Measurements from ENCODE around the gene ACOXL.

ACOXL gene

DNA sequence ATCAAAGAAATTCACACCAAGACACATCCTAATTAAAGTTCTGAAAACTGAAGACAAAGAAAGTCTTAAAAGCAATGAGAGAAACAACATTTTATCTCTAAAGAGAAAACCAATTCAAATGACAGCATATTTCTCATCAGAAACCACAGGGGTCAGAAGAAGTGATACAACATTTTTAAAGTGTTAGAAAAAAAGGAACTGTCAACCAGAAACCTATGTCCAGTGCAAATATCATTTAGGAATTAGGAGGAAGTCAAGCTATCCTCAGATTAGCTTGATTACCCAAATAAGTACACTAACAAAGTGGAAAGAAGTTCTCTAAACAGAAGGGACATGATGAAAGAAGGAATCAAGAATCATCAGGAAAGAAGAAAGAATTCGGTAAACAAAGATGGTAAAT, 328.8 kb downstream of the ACOXL start:
- Histone ChIP-seq H3K23ac (ENCODE audit: low read length) (no peak overlapping the region), H3K4me2 (ENCODE audit: low read length) (no peak overlapping the region), H4K8ac (ENCODE audit: low read depth, low read length) (no peak overlapping the region), H2AK5ac (ENCODE audit: low read length) (no peak overlapping the region), H3K4me1 (ENCODE audit: control insufficient read depth in 1 of 2, insufficient read depth in 2 of 2, low read length in 2 of 2) (no peaks in the 10 kb centered on the region), H3K9ac (ENCODE audit: low read length) (no peak overlapping the region), H2BK12ac (ENCODE audit: low read length) (no peak overlapping the region), H4K91ac (ENCODE audit: low read depth, low read length) (no peak overlapping the region), H3K79me2 (ENCODE audit: control insufficient read depth, insufficient read depth, low read length, poor library complexity) (no peaks in the 10 kb centered on the region), H3K27me3 (ENCODE audit: insufficient read depth, low read length) (no peaks in the 10 kb centered on the region), H3K27ac (ENCODE audit: low read depth, low read length) (no peak overlapping the region), H3K14ac (ENCODE audit: low read length) (no peak overlapping the region), H3K79me1 (ENCODE audit: low read length) (no peaks in the 10 kb centered on the region), H2AFZ (ENCODE audit: insufficient read depth, low read length, poor library complexity) (no peak overlapping the region), H4K12ac (ENCODE audit: low read depth, low read length) (no peak overlapping the region), H3K4ac (ENCODE audit: low read depth, low read length) (no peak overlapping the region), H3K9me3 (ENCODE audit: insufficient read depth, low read depth, low read length) (peaks cover 2% of the 10 kb centered on the region), H2BK5ac (ENCODE audit: low read depth, low read length, poor library complexity) (no peak overlapping the region), H3K4me3 (ENCODE audit: low read depth, low read length) (no peak overlapping the region), H2BK120ac (ENCODE audit: insufficient read depth, low read length, poor library complexity) (no peak overlapping the region), H3K18ac (ENCODE audit: low read length) (no peak overlapping the region), H3K36me3 (ENCODE audit: control insufficient read depth in 1 of 2, insufficient read depth in 2 of 2, low read length in 2 of 2) (no peaks in the 10 kb centered on the region)
- no CpG with 5 or more reads among the region's 1 CpG for WGBS (ENCODE audit: extremely low coverage, insufficient coverage, insufficient read length)
- DNase-seq = no peak

- Histone ChIP-seq H4K8ac (ENCODE audit: low read depth, low read length) (no peak overlapping the region), H2BK5ac (ENCODE audit: low read depth, low read length, poor library complexity) (no peak overlapping the region), H2AFZ (ENCODE audit: insufficient read depth, low read length, poor library complexity) (no peak overlapping the region), H3K9me3 (ENCODE audit: insufficient read depth, low read depth, low read length) (peaks cover 2% of the 10 kb centered on the region), H2AK5ac (ENCODE audit: low read length) (no peak overlapping the region), H3K23ac (ENCODE audit: low read length) (no peak overlapping the region), H3K79me2 (ENCODE audit: control insufficient read depth, insufficient read depth, low read length, poor library complexity) (no peaks in the 10 kb centered on the region), H4K91ac (ENCODE audit: low read depth, low read length) (no peak overlapping the region), H3K4me3 (ENCODE audit: low read depth, low read length) (no peak overlapping the region), H3K18ac (ENCODE audit: low read length) (no peak overlapping the region), H3K36me3 (ENCODE audit: control insufficient read depth in 1 of 2, insufficient read depth in 2 of 2, low read length in 2 of 2) (no peaks in the 10 kb centered on the region), H3K4me1 (ENCODE audit: control insufficient read depth in 1 of 2, insufficient read depth in 2 of 2, low read length in 2 of 2) (no peaks in the 10 kb centered on the region), H3K4me2 (ENCODE audit: low read length) (no peak overlapping the region), H3K14ac (ENCODE audit: low read length) (no peak overlapping the region), H2BK12ac (ENCODE audit: low read length) (no peak overlapping the region), H3K27me3 (ENCODE audit: insufficient read depth, low read length) (no peaks in the 10 kb centered on the region), H3K9ac (ENCODE audit: low read length) (no peak overlapping the region), H4K12ac (ENCODE audit: low read depth, low read length) (no peak overlapping the region), H2BK120ac (ENCODE audit: insufficient read depth, low read length, poor library complexity) (no peak overlapping the region), H3K4ac (ENCODE audit: low read depth, low read length) (no peak overlapping the region), H3K79me1 (ENCODE audit: low read length) (no peaks in the 10 kb centered on the region), H3K27ac (ENCODE audit: low read depth, low read length) (no peak overlapping the region)
- no CpG with 5 or more reads among the region's 2 CpGs for WGBS (ENCODE audit: extremely low coverage, insufficient coverage, insufficient read length)
- no peak for DNase-seq
Observed at GRCh38 chr2:111062417-111062816, 330.0 kb downstream of the ACOXL start.

- Histone ChIP-seq H4K8ac (ENCODE audit: low read depth, low read length) (no peak overlapping the region), H3K79me2 (ENCODE audit: control insufficient read depth, insufficient read depth, low read length, poor library complexity) (no peaks in the 10 kb centered on the region), H2AFZ (ENCODE audit: insufficient read depth, low read length, poor library complexity) (no peak overlapping the region), H3K4me1 (ENCODE audit: control insufficient read depth in 1 of 2, insufficient read depth in 2 of 2, low read length in 2 of 2) (peaks cover 9 to 10% of the 10 kb centered on the region in 2 experiments), H3K27me3 (ENCODE audit: insufficient read depth, low read length) (no peaks in the 10 kb centered on the region), H3K4me2 (ENCODE audit: low read length) (no peak overlapping the region), H3K9ac (ENCODE audit: low read length) (no peak overlapping the region), H2BK12ac (ENCODE audit: low read length) (no peak overlapping the region), H3K18ac (ENCODE audit: low read length) (no peak overlapping the region), H2BK120ac (ENCODE audit: insufficient read depth, low read length, poor library complexity) (no peak overlapping the region), H3K4me3 (ENCODE audit: low read depth, low read length) (no peak overlapping the region), H3K27ac (ENCODE audit: low read depth, low read length) (no peak overlapping the region), H2AK5ac (ENCODE audit: low read length) (no peak overlapping the region), H3K23ac (ENCODE audit: low read length) (no peak overlapping the region), H4K91ac (ENCODE audit: low read depth, low read length) (no peak overlapping the region), H4K12ac (ENCODE audit: low read depth, low read length) (no peak overlapping the region), H2BK5ac (ENCODE audit: low read depth, low read length, poor library complexity) (no peak overlapping the region), H3K79me1 (ENCODE audit: low read length) (no peaks in the 10 kb centered on the region), H3K14ac (ENCODE audit: low read length) (no peak overlapping the region), H3K4ac (ENCODE audit: low read depth, low read length) (no peak overlapping the region), H3K9me3 (ENCODE audit: insufficient read depth, low read depth, low read length) (no peaks in the 10 kb centered on the region), H3K36me3 (ENCODE audit: control insufficient read depth in 1 of 2, insufficient read depth in 2 of 2, low read length in 2 of 2) (no peaks in the 10 kb centered on the region)
- no peak for DNase-seq
- WGBS (ENCODE audit: extremely low coverage, insufficient coverage, insufficient read length) = no CpG with 5 or more reads among the region's 2 CpGs
Observed at GRCh38 chr2:111066062-111066593, 333.8 kb downstream of the ACOXL start.

DNA sequence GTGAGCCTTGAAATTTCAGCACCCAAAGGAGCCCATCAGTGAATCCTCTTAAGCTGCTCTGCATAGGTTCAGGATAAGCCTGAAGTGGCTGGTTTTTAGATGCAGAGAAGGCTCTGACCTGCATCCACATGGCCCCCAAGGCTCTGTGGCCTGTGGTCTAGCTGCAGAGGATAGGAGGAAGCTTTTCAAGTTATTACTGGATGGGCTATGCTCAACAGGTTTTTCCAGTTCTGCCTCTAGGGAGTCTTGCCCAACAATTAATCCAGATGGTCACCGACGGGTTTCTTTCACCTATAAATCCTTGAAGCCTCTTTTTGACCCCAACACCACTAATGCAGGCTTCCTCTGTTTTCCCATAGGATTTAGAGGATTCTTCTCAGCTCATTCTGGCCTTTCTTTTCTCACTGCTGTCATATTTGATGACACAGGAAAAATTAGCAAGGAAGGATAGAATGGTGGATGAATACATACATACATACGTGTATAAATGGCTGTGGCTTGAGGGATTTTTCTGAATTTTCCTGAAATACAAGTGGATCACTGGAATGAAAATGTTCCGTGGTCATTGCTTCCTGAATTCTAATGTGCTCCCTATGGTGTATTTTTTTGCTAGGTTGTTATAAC, 336.2 kb downstream of the ACOXL start:
- Histone ChIP-seq H2BK12ac (ENCODE audit: low read length) (no peak overlapping the region), H4K8ac (ENCODE audit: low read depth, low read length) (no peak overlapping the region), H2AK5ac (ENCODE audit: low read length) (no peak overlapping the region), H3K4me2 (ENCODE audit: low read length) (peak overlapping the region; percentile 35), H4K12ac (ENCODE audit: low read depth, low read length) (no peak overlapping the region), H2BK5ac (ENCODE audit: low read depth, low read length, poor library complexity) (no peak overlapping the region), H3K79me1 (ENCODE audit: low read length) (no peaks in the 10 kb centered on the region), H3K4ac (ENCODE audit: low read depth, low read length) (no peak overlapping the region), H2BK120ac (ENCODE audit: insufficient read depth, low read length, poor library complexity) (no peak overlapping the region), H3K23ac (ENCODE audit: low read length) (no peak overlapping the region), H3K9me3 (ENCODE audit: insufficient read depth, low read depth, low read length) (no peaks in the 10 kb centered on the region), H3K4me3 (ENCODE audit: low read depth, low read length) (no peak overlapping the region), H3K18ac (ENCODE audit: low read length) (no peak overlapping the region), H3K4me1 (ENCODE audit: control insufficient read depth in 1 of 2, insufficient read depth in 2 of 2, low read length in 2 of 2) (peaks cover 9 to 10% of the 10 kb centered on the region in 2 experiments), H3K36me3 (ENCODE audit: control insufficient read depth in 1 of 2, insufficient read depth in 2 of 2, low read length in 2 of 2) (no peaks in the 10 kb centered on the region), H3K27ac (ENCODE audit: low read depth, low read length) (peak overlapping the region; percentile 2), H3K27me3 (ENCODE audit: insufficient read depth, low read length) (no peaks in the 10 kb centered on the region), H4K91ac (ENCODE audit: low read depth, low read length) (no peak overlapping the region), H3K79me2 (ENCODE audit: control insufficient read depth, insufficient read depth, low read length, poor library complexity) (no peaks in the 10 kb centered on the region), H3K9ac (ENCODE audit: low read length) (no peak overlapping the region), H3K14ac (ENCODE audit: low read length) (no peak overlapping the region), H2AFZ (ENCODE audit: insufficient read depth, low read length, poor library complexity) (no peak overlapping the region)
- no CpG with 5 or more reads among the region's 4 CpGs for WGBS (ENCODE audit: extremely low coverage, insufficient coverage, insufficient read length)
- DNase-seq = peak; percentile 82 to 85
